Lower leg skin (tissue), 3 donors: ENCODE data around the gene PARP9.

Source experiments
- CTCF ChIP-seq, 3 donors: fragments of 450-650 bp; IDR thresholded peaks; one replicate each; pipeline ENCODE4 v1.5.1; 2016; ENCODE audit warnings: antibody characterized with exemption in 3 of 3, mild to moderate bottlenecking in 3 of 3, moderate library complexity in 2 of 3
- POLR2A ChIP-seq, 2 donors: fragments of 450-650 bp; IDR thresholded peaks; one replicate each; pipeline ENCODE4 v1.6.1; 2016 to 2017; ENCODE audit warnings: antibody characterized with exemption in 2 of 2, mild to moderate bottlenecking in 1 of 2, moderate library complexity in 1 of 2

DNA sequence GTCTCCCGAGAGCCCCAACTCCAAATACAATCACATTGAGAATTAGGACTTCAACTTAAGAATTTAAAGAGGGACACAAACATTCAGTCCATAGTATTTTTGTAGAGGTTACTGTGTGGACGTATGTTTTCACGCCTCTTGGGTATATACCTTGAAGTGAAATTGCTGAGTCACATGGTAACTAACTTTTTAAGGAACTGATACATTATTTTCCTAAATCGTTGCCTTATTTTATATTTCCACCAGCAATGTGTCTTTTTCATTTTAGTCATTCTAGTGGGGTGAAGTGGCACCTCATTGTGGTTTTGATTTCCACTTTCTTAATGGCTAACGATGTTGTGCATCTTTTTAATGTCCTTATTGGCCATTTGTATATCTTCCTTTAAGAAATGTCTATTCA lies 25.2 kb upstream of the PARP9 start:
- TF ChIP-seq CTCF (IDR thresholded peaks at IDR 0.05): no peak
- TF ChIP-seq POLR2A (IDR thresholded peaks at IDR 0.05): no peak
